Astrocyte of the spinal cord (primary cell): ENCODE data around the gene MTMR1.

Experiments
- DNase-seq: peaks from one replicate; pipeline ENCODE4 v3.0.0; 2011; ENCODE audit warnings: low read depth, low spot score
- H3K4me3 ChIP-seq: 2 replicates; pipeline ENCODE4 v1.5.1; 2011; ENCODE audit warnings: low read depth, mild to moderate bottlenecking, low read length, moderate library complexity
- in situ Hi-C: cut with HindIII; loops from 2 replicates; pipeline ENCODE4 v1.10.0; 2017; ENCODE audit warnings: low sequenced_read_pairs
- TF ChIP-seq, protein P1 (sequence below): IDR thresholded peaks from 2 replicates; pipeline ENCODE4 v1.5.1; 2012; ENCODE audit warnings: low read depth, mild to moderate bottlenecking, low read length, inconsistent platforms

MTMR1 gene

DNA sequence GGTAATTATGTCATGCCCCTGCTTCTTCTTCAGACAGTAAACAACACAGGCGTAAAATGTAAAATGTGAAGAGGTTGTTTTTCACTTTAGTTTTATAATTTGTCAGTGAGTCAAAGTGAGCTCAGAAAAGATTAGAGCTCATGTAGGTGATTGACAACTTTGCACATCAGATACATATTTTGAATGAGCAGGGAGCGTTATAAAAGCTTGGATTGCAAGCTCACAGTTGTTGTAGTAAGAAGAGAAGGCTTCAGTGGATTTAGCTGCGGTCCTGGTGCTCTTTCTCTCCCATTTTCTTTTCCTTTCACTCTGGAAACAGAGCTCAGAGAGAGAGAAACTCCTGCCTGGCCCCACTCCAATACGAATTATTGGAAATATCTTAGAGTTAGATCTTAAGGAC is 26.4 kb downstream of the MTMR1 start:
- in situ Hi-C loops = no loop called here
- H3K4me3 ChIP-seq = no peak overlapping the region
- TF ChIP-seq, protein P1, sequence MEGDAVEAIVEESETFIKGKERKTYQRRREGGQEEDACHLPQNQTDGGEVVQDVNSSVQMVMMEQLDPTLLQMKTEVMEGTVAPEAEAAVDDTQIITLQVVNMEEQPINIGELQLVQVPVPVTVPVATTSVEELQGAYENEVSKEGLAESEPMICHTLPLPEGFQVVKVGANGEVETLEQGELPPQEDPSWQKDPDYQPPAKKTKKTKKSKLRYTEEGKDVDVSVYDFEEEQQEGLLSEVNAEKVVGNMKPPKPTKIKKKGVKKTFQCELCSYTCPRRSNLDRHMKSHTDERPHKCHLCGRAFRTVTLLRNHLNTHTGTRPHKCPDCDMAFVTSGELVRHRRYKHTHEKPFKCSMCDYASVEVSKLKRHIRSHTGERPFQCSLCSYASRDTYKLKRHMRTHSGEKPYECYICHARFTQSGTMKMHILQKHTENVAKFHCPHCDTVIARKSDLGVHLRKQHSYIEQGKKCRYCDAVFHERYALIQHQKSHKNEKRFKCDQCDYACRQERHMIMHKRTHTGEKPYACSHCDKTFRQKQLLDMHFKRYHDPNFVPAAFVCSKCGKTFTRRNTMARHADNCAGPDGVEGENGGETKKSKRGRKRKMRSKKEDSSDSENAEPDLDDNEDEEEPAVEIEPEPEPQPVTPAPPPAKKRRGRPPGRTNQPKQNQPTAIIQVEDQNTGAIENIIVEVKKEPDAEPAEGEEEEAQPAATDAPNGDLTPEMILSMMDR = no peak
- no peak for DNase-seq

DNA sequence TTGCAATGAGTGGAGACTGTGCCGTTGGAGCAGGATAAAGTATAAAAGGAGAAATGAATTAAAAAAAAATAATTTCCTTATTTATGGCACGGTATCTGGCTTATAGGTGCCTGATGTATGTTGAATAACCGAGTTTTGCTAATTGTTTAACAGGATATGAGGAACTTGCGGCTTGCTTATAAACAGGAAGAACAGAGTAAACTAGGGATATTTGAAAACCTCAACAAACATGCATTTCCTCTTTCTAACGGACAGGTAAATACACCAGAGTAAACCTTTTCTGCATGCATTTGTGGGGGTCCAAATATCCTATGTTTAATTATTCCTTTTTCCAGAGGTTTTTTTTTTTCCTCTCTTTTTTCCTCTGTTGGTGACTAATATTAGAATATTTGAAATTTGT is 36.8 kb downstream of the MTMR1 start:
- TF ChIP-seq, protein P1 = no peak
- in situ Hi-C loops = no loop called here
- DNase-seq = no peak
- H3K4me3 ChIP-seq = no peak overlapping the region

DNA sequence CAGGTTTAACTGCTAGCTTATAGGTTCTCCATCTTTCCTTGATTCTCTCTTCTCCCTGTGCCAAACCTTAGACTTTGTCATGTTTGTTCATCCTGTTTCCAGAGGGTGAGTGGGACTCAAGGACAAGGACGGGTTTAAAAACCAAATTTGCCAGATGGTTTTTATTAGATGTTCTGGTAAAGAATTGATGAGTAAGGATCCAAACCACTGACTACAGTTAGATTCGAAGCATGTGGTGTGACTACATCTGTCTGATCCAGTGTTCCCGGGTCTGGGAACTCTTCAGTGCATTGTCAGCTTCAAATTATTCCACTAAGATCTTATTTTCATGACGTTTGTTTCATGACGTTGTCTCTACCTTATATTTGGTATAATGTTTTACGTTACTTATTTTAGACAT is 37.5 kb downstream of the MTMR1 start:
- TF ChIP-seq, protein P1 = no peak
- H3K4me3 ChIP-seq = no peak overlapping the region
- in situ Hi-C loops = no loop called here
- peak; percentile 37 for DNase-seq

DNA sequence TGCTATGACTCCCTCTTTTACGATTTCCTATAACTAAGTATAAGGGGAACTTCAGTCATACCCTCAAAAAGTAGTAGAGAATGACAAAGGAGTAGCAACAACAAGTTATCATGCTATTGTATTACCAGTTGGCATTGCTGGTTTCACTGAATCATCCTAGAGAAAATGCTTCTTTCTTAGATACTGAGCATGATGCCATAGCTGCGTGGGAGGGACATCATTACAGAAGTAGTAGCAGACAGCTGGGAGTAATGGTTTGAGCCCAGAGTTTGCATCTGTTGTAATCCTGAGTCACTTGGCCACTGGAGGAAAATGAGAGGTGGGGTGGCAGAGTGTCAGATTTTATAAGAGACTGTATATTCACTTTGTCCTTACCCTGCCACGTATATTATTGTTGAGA is 38.6 kb downstream of the MTMR1 start:
- H3K4me3 ChIP-seq = no peak overlapping the region
- peak; percentile 87 for DNase-seq
- TF ChIP-seq, protein P1 = no peak
- in situ Hi-C loops = no loop called here

DNA sequence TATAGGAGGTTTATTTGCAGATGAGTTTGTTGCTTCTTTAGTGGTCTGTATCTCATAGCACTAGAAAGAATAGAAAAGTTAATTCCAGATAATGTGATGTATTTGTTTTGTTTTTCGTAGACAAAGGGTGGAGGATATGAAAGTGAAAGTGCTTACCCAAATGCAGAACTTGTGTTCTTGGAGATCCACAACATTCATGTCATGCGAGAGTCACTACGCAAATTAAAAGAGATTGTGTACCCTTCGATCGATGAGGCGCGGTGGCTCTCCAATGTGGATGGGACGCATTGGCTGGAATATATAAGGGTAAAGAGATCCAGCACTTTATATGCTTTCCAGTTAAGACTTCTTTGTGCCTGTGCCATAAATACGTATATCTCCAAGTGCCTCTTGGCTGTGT is 43.3 kb downstream of the MTMR1 start:
- H3K4me3 ChIP-seq = no peak overlapping the region
- in situ Hi-C loops = no loop called here
- no peak for DNase-seq
- TF ChIP-seq, protein P1 = no peak

DNA sequence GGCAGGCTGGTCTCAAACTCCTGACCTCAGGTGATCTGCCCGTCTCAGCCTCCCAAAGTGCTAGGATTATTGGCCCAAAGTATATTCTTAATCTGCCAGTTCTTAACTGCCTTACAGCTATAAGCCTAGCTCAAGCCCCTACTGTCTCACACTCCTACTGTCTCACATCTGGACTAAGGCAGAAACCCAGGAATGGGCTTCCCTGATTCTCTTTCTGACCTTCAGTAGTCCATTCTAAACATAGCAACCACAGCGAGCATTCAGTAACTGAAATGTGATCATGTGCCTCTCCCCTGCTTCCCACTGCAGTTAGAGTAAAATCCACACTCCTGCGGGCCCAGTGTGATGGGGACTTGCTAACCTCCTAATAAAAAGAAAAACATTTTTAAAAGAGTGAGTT is 58.9 kb downstream of the MTMR1 start:
- no peak overlapping the region for H3K4me3 ChIP-seq
- in situ Hi-C loops = loop anchor here (25.0 kb wide), 1 partner anchor 335 kb away; no protein-coding TSS in a partner anchor
- no peak for DNase-seq
- TF ChIP-seq, protein P1 = no peak

DNA sequence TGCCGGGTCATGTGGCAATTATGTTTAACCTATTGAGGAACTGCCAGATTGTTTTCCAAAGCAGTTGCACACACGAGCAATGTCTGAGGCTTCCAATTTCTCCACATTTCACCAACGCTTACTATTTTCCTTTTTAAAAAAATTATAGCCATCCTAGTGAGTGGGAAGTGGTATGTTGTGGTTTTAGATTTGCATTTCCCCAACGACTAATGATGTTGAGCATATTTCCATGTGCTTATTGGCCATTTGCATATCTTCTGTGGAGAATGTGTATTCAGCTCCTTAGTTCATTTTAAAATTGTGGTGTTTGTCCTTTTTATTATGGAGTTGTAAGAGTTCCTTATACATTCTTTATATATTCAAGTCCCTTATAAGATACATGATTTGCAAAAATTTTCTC is 60.2 kb downstream of the MTMR1 start:
- TF ChIP-seq, protein P1 = no peak
- DNase-seq = no peak
- in situ Hi-C loops = loop anchor here (25.0 kb wide), 1 partner anchor 334 kb away; no protein-coding TSS in a partner anchor

More for the DNA sequence above, 60.2 kb downstream of the MTMR1 start:
- no peak overlapping the region for H3K4me3 ChIP-seq
